ENCODE results near the gene CD300LG.
A peak's percentile ranks its signal among the peaks of the same experiment; 100 is the strongest.

DNA sequence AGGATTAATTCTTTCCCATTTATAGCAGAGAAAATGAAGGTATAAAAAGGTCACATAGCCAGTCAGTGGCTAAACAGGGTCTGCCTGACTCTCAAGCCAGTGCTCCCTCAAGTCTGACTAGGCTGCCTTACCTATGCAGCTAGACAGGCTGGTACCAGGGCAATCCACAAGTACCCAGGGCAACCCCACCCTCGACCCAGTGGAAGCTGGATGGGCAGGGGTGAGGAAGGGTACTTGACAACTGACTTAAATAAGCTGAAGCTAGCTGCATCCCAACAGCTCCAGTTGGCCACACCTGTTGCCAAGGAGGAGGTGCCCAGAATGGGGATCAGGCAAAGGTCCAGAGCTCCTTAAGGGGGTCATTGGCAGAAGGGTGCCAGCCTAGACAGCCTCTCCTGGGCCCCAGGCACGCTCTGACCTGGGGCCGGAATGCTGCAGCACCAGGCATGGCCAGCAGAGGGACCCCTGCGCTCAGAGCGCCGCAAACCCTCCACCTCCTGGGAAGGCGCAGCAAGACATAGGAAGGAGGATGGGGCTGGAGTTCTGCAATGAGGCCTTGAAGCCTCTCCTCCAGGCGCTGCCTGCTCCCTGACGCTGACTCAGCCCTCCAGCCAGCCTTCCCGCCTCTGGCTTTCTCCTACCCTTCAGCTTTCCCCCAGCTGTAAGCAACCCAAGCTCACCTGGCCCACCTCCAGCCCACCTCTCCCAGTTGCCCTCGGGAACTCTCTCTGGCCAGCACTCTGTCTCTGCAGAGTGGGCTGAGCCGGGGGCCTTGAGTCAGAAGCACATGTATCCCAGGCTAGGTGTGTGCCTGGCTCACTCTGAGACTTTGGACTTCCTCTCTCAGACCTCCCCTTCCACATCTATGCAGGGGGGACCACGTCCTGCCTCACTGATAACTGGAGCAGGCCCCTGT lies 31.5 kb downstream of the CD300LG start:
- TF ChIP-seq, protein P1, sequence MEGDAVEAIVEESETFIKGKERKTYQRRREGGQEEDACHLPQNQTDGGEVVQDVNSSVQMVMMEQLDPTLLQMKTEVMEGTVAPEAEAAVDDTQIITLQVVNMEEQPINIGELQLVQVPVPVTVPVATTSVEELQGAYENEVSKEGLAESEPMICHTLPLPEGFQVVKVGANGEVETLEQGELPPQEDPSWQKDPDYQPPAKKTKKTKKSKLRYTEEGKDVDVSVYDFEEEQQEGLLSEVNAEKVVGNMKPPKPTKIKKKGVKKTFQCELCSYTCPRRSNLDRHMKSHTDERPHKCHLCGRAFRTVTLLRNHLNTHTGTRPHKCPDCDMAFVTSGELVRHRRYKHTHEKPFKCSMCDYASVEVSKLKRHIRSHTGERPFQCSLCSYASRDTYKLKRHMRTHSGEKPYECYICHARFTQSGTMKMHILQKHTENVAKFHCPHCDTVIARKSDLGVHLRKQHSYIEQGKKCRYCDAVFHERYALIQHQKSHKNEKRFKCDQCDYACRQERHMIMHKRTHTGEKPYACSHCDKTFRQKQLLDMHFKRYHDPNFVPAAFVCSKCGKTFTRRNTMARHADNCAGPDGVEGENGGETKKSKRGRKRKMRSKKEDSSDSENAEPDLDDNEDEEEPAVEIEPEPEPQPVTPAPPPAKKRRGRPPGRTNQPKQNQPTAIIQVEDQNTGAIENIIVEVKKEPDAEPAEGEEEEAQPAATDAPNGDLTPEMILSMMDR (IDR thresholded peaks at IDR 0.05): peak; percentile 89 to 96 (median 90)
- no peak for TF ChIP-seq EP300 (IDR thresholded peaks at IDR 0.05)
